NCI-H2081 treated with DMSO at 0.1 percent for 48 hours (cell line): ENCODE data around the gene TMEM174.

ENCODE experiments used
- DNase-seq: peaks from one replicate; lab custom pipeline; 2025; lab: John Stamatoyannopoulos, UW

Gene TMEM174

DNA sequence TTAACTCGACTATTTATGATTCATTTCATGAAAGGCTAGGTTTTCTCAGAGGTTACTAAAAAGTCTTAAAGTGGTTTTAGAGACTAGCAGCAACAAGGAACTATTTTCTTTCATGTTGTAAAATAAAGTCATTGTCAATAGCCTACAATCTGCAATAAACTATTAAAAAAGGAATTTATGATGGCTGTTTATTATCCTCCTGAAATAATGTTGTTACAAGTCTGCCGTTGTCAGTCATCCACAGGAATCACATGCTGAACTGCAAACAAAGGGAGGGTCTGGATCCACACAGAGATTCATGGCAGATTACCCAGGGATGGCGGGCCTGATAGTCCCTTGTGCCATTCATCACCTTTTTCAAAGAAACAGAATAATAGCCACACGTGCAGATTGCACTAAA lies 49.2 kb downstream of the TMEM174 start:
- no peak for DNase-seq
